Retinal pigment epithelial cell (primary cell): Measurements from ENCODE around the gene CDC45.
"Not testable (repeated sequence)": the region's sequence is repeated elsewhere in the genome, so short reads cannot be mapped to it uniquely, and the experiment has no call there.

Source experiments
- DNase-seq: peaks from one replicate; pipeline ENCODE4 v3.0.0-alpha.2; 2010; ENCODE audit warnings: low read depth
- H3K4me3 ChIP-seq: 2 replicates; pipeline ENCODE4 v1.5.1; 2011; ENCODE audit warnings: mild to moderate bottlenecking, low read length, control low read depth, moderate library complexity
- CTCF ChIP-seq: conservative IDR thresholded peaks from 2 replicates; pipeline ENCODE4 v1.5.1; 2011; ENCODE audit warnings: low read depth, low read length, control low read depth, inconsistent platforms

The CDC45 gene

GRCh38 chr22:19434401-19434800 is 45.3 kb upstream of the CDC45 start:
- no peak for DNase-seq
- no peak for TF ChIP-seq CTCF

GRCh38 chr22:19434829-19435580 is 44.7 kb upstream of the CDC45 start:
- TF ChIP-seq CTCF: no peak
- no peak for DNase-seq
- no peak overlapping the region for H3K4me3 ChIP-seq

More at GRCh38 chr22:19434401-19434800, 45.3 kb upstream of the CDC45 start:
- H3K4me3 ChIP-seq: no peak overlapping the region

- not testable (repeated sequence) for DNase-seq, H3K4me3 ChIP-seq
These were observed 43.1 kb upstream of the CDC45 start for GRCh38 chr22:19436444-19437161.

DNA sequence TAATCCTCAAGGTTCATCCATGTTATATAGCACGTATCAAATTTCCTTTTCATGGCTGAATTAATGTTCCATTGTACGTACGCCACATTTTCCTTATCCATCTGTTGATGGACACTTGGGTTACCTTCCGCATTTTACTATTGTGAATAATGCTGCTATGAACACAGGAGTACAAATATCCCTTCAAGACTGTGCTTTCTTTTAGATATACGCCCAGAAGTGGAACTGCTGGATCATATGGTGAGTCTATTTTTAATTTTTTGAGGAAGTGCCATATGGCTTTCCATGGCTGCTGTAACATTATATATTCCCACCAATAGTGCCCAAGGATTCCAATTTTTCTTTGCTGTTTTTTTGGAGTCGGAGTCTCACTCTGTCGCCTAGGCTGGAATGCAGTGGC is 41.4 kb upstream of the CDC45 start:
- no peak overlapping the region for H3K4me3 ChIP-seq
- TF ChIP-seq CTCF: no peak
- DNase-seq: no peak

GRCh38 chr22:19440411-19441195 is 39.1 kb upstream of the CDC45 start:
- H3K4me3 ChIP-seq: no peak overlapping the region
- TF ChIP-seq CTCF: no peak

GRCh38 chr22:19442166-19442565 is 37.6 kb upstream of the CDC45 start:
- no peak for DNase-seq
- no peak for TF ChIP-seq CTCF
- H3K4me3 ChIP-seq: no peak overlapping the region

More at GRCh38 chr22:19440411-19441195, 39.1 kb upstream of the CDC45 start:
- no peak for DNase-seq

- no peak for TF ChIP-seq CTCF
- H3K4me3 ChIP-seq: no peak overlapping the region
- DNase-seq: no peak
These were observed 36.0 kb upstream of the CDC45 start for GRCh38 chr22:19443544-19444211.

GRCh38 chr22:19445279-19445982 is 34.3 kb upstream of the CDC45 start:
- not testable (repeated sequence) for H3K4me3 ChIP-seq, DNase-seq
